Neuronal stem cell (in vitro differentiated cells): ENCODE results near the gene MT1H.

Source experiments
- DNase-seq: peaks from one replicate; pipeline ENCODE4 v3.0.0-alpha.2; 2013; ENCODE audit warnings: low spot score
- H2AFZ ChIP-seq: one replicate; pipeline ENCODE4 v1.6.1; 2013; ENCODE audit warnings: mild to moderate bottlenecking, low read length, inconsistent platforms
- H2AK5ac ChIP-seq: 2 replicates; pipeline ENCODE4 v1.6.1; 2013; ENCODE audit warnings: low read depth, mild to moderate bottlenecking, inconsistent platforms, low read length, moderate library complexity, mixed read lengths
- H2BK120ac ChIP-seq: 2 replicates; pipeline ENCODE4 v1.6.1; 2013; ENCODE audit warnings: low read depth, mild to moderate bottlenecking, inconsistent platforms, low read length, moderate library complexity, mixed read lengths
- H2BK12ac ChIP-seq: one replicate; pipeline ENCODE4 v1.6.1; 2013; ENCODE audit warnings: low read length, inconsistent platforms
- H2BK15ac ChIP-seq: 2 replicates; pipeline ENCODE4 v1.6.1; 2013; ENCODE audit warnings: mild to moderate bottlenecking, low read length, inconsistent platforms, mixed read lengths
- H2BK5ac ChIP-seq: one replicate; pipeline ENCODE4 v1.6.1; 2013; ENCODE audit warnings: inconsistent platforms, mild to moderate bottlenecking, low read length, moderate library complexity
- H3K14ac ChIP-seq: one replicate; pipeline ENCODE4 v1.6.1; 2013; ENCODE audit warnings: low read length, inconsistent platforms
- H3K18ac ChIP-seq: 2 replicates; pipeline ENCODE4 v1.6.1; 2013; ENCODE audit warnings: low read length, inconsistent platforms
- H3K23ac ChIP-seq: 2 replicates; pipeline ENCODE4 v1.6.1; 2013; ENCODE audit warnings: low read depth, mild to moderate bottlenecking, mixed read lengths, low read length, inconsistent platforms; ENCODE audit not compliant: poor library complexity
- H3K27ac ChIP-seq: replicated peaks from 3 replicates; pipeline ENCODE4 v1.5.1; 2013; ENCODE audit warnings: low read length, inconsistent platforms
- H3K27me3 ChIP-seq, 3 experiments: 2 replicates each; pipeline ENCODE4 v1.6.1; 2013; ENCODE audit warnings: low read length in 3 of 3, mild to moderate bottlenecking in 2 of 3, inconsistent platforms in 1 of 3, low read depth in 1 of 3, mixed read lengths in 1 of 3, moderate library complexity in 1 of 3; ENCODE audit not compliant: control insufficient read depth in 3 of 3, insufficient read depth in 3 of 3
- H3K36me3 ChIP-seq, 2 donors: replicated peaks in 1 of 2; 2 replicates each; pipeline ENCODE4 v1.6.1; 2013; ENCODE audit warnings: low read length in 2 of 2; ENCODE audit not compliant: control insufficient read depth in 2 of 2, insufficient read depth in 2 of 2
- H3K4ac ChIP-seq: 2 replicates; pipeline ENCODE4 v1.6.1; 2013; ENCODE audit warnings: inconsistent platforms, mild to moderate bottlenecking, low read length, moderate library complexity
- H3K4me1 ChIP-seq, 2 donors: 1 replicate in 1 of 2; 2 replicates in 1 of 2; pipeline ENCODE4 v1.6.1; 2013; ENCODE audit warnings: low read length in 2 of 2, low read depth in 1 of 2; ENCODE audit not compliant: control insufficient read depth in 2 of 2, insufficient read depth in 1 of 2
- H3K4me2 ChIP-seq: one replicate; pipeline ENCODE4 v1.6.1; 2013; ENCODE audit warnings: mild to moderate bottlenecking, low read length, inconsistent platforms; ENCODE audit not compliant: insufficient read depth, poor library complexity, severe bottlenecking
- H3K4me3 ChIP-seq, 2 donors: 2 replicates each; pipeline ENCODE4 v1.5.1; 2013; ENCODE audit warnings: low read length in 2 of 2, mild to moderate bottlenecking in 2 of 2, inconsistent platforms in 1 of 2, moderate library complexity in 1 of 2
- H3K79me1 ChIP-seq: one replicate; pipeline ENCODE4 v1.6.1; 2013; ENCODE audit warnings: low read depth, mild to moderate bottlenecking, inconsistent platforms, low read length, moderate library complexity
- H3K9ac ChIP-seq: one replicate; pipeline ENCODE4 v1.6.1; 2013; ENCODE audit warnings: mild to moderate bottlenecking, low read depth, low read length, inconsistent platforms; ENCODE audit not compliant: poor library complexity
- H3K9me3 ChIP-seq, 2 donors: replicated peaks in 1 of 2; 2 replicates each; pipeline versions ENCODE3 to v1.6.1; 2013; ENCODE audit warnings: low read length in 2 of 2, mild to moderate bottlenecking in 2 of 2, inconsistent platforms in 1 of 2, low read depth in 1 of 2, mixed read lengths in 1 of 2, moderate library complexity in 1 of 2; ENCODE audit not compliant: control insufficient read depth in 2 of 2, insufficient read depth in 1 of 2
- H4K8ac ChIP-seq: one replicate; pipeline ENCODE4 v1.6.1; 2013; ENCODE audit warnings: low read depth, mild to moderate bottlenecking, inconsistent platforms, low read length, moderate library complexity
- H4K91ac ChIP-seq: one replicate; pipeline ENCODE4 v1.6.1; 2013; ENCODE audit warnings: low read length, low read depth, mild to moderate bottlenecking, inconsistent platforms; ENCODE audit not compliant: poor library complexity
- WGBS, 2 donors: extraction: QIAGEN DNeasy Blood & Tissue Kit; methylation state at CpG; one replicate each; pipeline ENCODE4 v1.1.7; 2013; ENCODE audit warnings: missing lambda C conversion rate in 2 of 2, mixed read lengths in 1 of 2; ENCODE audit not compliant: insufficient read length in 2 of 2, insufficient replicate concordance in 1 of 2; ENCODE audit errors: extremely low coverage in 2 of 2; 5-methylcytosine and 5-hydroxymethylcytosine counted together

Gene MT1H

GRCh38 chr16:56631197-56631596 lies 38.4 kb upstream of the MT1H start:
- Histone ChIP-seq H3K9me3 (no peaks in the 10 kb centered on the region), H3K27me3 (peaks cover 52 to 95% (median 95%) of the 10 kb centered on the region in 3 experiments), H3K4me3 (no peak overlapping the region), H2BK15ac (no peak overlapping the region), H3K36me3 (no peaks in the 10 kb centered on the region), H2AFZ (no peak overlapping the region), H3K79me1 (no peaks in the 10 kb centered on the region), H2BK5ac (no peak overlapping the region), H3K27ac (no peak overlapping the region), H4K8ac (no peak overlapping the region), H3K14ac (no peak overlapping the region), H3K4me1 (no peaks in the 10 kb centered on the region), H3K18ac (no peak overlapping the region), H3K23ac (no peak overlapping the region), H2AK5ac (no peak overlapping the region), H3K4ac (no peak overlapping the region), H3K9ac (no peak overlapping the region), H3K4me2 (no peak overlapping the region), H4K91ac (no peak overlapping the region), H2BK120ac (no peak overlapping the region), H2BK12ac (no peak overlapping the region)
- DNase-seq = no peak
- no CpG with 5 or more reads among the region's 10 CpGs for WGBS, 2 donors

DNA sequence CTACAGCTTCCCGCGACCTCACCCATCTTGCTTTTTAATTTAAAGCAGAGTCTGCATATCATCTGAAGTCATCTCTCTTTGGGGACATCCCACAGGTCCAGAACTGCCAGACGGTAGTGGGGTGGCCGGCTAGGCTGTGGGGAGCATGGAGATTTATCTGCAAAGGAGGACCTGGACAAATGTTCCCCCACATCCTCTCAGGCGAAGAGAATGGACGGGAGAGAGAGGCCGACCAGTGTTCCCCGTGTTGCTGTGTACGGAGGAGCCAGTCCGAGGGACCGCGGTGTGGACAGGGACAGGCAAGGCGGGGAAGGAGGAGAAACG lies 37.8 kb upstream of the MT1H start:
- Histone ChIP-seq H3K14ac (peak overlapping the region; percentile 97), H3K23ac (peak overlapping the region; percentile 63), H3K4ac (no peak overlapping the region), H3K18ac (peak overlapping the region; percentile 35), H3K9me3 (no peaks in the 10 kb centered on the region), H2AK5ac (no peak overlapping the region), H2BK5ac (no peak overlapping the region), H2BK120ac (no peak overlapping the region), H3K4me2 (no peak overlapping the region), H3K4me3 (no peak overlapping the region), H3K79me1 (no peaks in the 10 kb centered on the region), H2AFZ (peak overlapping the region; percentile 85), H3K36me3 (no peaks in the 10 kb centered on the region), H3K27me3 (peaks cover 51 to 95% (median 95%) of the 10 kb centered on the region in 3 experiments), H4K8ac (no peak overlapping the region), H3K9ac (peak overlapping the region; percentile 3), H3K27ac (no peak overlapping the region), H3K4me1 (no peaks in the 10 kb centered on the region), H4K91ac (no peak overlapping the region), H2BK12ac (no peak overlapping the region), H2BK15ac (peak overlapping the region; percentile 52)
- no CpG with 5 or more reads among the region's 14 CpGs for WGBS, 2 donors
- DNase-seq = no peak

DNA sequence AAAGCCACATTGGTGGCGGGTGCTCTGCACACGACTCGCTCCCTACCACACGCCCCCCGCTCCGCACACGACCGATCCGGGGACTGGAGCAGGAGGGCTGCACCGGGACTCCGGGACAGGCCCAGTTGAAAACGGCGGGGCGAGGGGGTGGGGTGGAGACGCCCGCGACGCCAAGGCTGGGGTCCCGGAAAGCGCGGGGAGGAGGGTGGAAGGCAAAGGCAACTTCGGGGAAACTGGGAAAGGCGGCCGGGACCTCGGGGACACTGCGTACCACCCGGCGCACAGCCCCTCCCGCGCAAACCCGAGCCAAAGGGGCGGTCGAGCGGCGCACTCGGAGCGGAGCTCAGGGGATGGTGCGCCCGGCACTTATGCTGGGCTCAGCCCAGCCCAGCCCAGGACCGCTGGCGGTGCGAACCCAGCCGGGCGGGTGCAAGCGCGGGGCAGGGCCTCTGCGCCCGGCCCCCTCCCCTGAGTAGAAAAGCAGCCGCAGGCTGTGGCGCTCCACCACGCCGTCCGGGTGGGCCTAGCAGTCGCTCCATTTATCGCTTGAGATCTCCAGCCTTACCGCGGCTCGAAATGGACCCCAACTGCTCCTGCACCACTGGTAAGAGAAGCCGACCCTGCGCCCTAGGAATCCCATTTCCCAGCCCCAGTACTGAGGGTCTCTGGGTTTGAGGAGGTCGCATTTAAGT lies 37.3 kb upstream of the MT1H start, which contains the start of gene MT1M:
Gene MT1M, plus strand, starts transcription at position 504 of the 692 bp plus-strand sequence. Its CDS starts 73 bp downstream, at position 577.
- H2BK15ac ChIP-seq = peak within 1 kb of the TSS; percentile 52
- H3K79me1 ChIP-seq = no peaks in the 10 kb centered on the region
- H3K9ac ChIP-seq = peak within 1 kb of the TSS; percentile 3
- no peak within 1 kb of the TSS for H4K8ac ChIP-seq
- H2BK120ac ChIP-seq = no peak within 1 kb of the TSS
- H3K36me3 ChIP-seq = no peaks in the 10 kb centered on the region
- peak within 1 kb of the TSS; percentile 85 for H2AFZ ChIP-seq
- H3K14ac ChIP-seq = peak within 1 kb of the TSS; percentile 97
- no peak within 1 kb of the TSS for H2AK5ac ChIP-seq
- H3K27me3 ChIP-seq = peaks cover 49 to 95% (median 95%) of the 10 kb centered on the region in 3 experiments
- H3K4me1 ChIP-seq = no peaks in the 10 kb centered on the region
- H3K4me3 ChIP-seq = no peak within 1 kb of the TSS
- no peak within 1 kb of the TSS for H3K4ac ChIP-seq
- H4K91ac ChIP-seq = no peak within 1 kb of the TSS
- peak within 1 kb of the TSS; percentile 38 for H3K4me2 ChIP-seq
- H3K18ac ChIP-seq = peak within 1 kb of the TSS; percentile 35
- WGBS, 2 donors = no CpG with 5 or more reads among the region's 61 CpGs
- H3K27ac ChIP-seq = no peak within 1 kb of the TSS
- no peak for DNase-seq
- H3K23ac ChIP-seq = peak within 1 kb of the TSS; percentile 63
- no peak within 1 kb of the TSS for H2BK5ac ChIP-seq
- no peaks in the 10 kb centered on the region for H3K9me3 ChIP-seq
- H2BK12ac ChIP-seq = no peak within 1 kb of the TSS

DNA sequence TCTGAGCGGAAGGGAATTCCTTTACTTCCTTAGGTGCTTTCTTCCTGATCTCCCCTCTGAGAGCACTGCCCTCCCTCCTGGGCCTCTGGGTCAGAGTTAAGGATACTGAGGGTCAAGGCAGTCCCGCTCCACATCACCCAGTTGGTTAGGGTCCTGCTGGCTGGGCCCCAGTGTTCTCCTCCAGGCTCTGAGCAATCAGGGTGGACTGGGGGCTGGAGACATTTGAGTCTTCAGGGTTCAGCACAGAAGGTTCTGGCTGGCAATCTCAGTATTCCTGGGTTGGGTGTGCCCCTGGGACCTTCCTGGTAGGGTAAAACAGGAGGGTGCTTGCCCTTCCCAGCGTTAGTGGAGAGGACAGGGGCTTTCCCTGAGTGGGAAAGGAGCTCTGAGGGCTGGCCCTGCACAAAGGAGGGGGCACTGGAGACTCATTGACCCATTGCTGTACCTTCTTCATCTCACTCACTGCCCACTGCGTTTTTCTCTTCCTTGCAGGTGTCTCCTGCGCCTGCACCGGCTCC lies 36.7 kb upstream of the MT1H start:
- no peak overlapping the region for H4K91ac ChIP-seq
- H3K27ac ChIP-seq = no peak overlapping the region
- H3K27me3 ChIP-seq = peaks cover 55 to 99% (median 99%) of the 10 kb centered on the region in 3 experiments
- no peak overlapping the region for H3K18ac ChIP-seq
- H2BK12ac ChIP-seq = no peak overlapping the region
- no peak overlapping the region for H2BK5ac ChIP-seq
- H3K4me3 ChIP-seq = no peak overlapping the region
- no peak overlapping the region for H2BK120ac ChIP-seq
- no CpG with 5 or more reads among the region's 6 CpGs for WGBS, 2 donors
- H4K8ac ChIP-seq = no peak overlapping the region
- H2BK15ac ChIP-seq = no peak overlapping the region
- no peak overlapping the region for H3K9ac ChIP-seq
- H3K36me3 ChIP-seq = no peaks in the 10 kb centered on the region
- H3K14ac ChIP-seq = no peak overlapping the region
- H3K4me1 ChIP-seq = no peaks in the 10 kb centered on the region
- H2AFZ ChIP-seq = peak overlapping the region; percentile 85
- H3K4me2 ChIP-seq = no peak overlapping the region
- H3K9me3 ChIP-seq = no peaks in the 10 kb centered on the region
- H2AK5ac ChIP-seq = no peak overlapping the region
- no peak overlapping the region for H3K23ac ChIP-seq
- H3K4ac ChIP-seq = no peak overlapping the region
- no peak for DNase-seq
- no peaks in the 10 kb centered on the region for H3K79me1 ChIP-seq
